GM19035 (cell line): ENCODE results near the gene ZSCAN29.
A peak's percentile ranks its signal among the peaks of the same experiment; 100 is the strongest.
"Not testable (repeated sequence)": the region's sequence is repeated elsewhere in the genome, so short reads cannot be mapped to it uniquely, and the experiment has no call there.

Experiments used
- ATAC-seq: cut with Tn5 transposase; IDR thresholded peaks from one replicate; pipeline ENCODE4 v1.9.1; 2021; ENCODE audit not compliant: unreplicated experiment

Gene ZSCAN29

GRCh38 chr15:43370975-43371974 is at the start of gene ZSCAN29, which contains the start of gene TUBGCP4:
Gene ZSCAN29, minus strand, starts transcription at chr15:43371043. Its CDS starts 1,130 bp downstream, at chr15:43369913.
Gene TUBGCP4, plus strand, starts transcription at chr15:43371101. Its CDS starts 254 bp downstream, at chr15:43371355.
- peak; percentile 82 for ATAC-seq

GRCh38 chr15:43420435-43420834 is 49.6 kb upstream of the ZSCAN29 start:
- no peak for ATAC-seq

- ATAC-seq, result no peak
Measured at GRCh38 chr15:43414196-43414595, 43.4 kb upstream of the ZSCAN29 start.

- ATAC-seq, result no peak
Measured at GRCh38 chr15:43412096-43412495, 41.3 kb upstream of the ZSCAN29 start.

- no peak for ATAC-seq
Measured at GRCh38 chr15:43410572-43411214, 39.9 kb upstream of the ZSCAN29 start.

GRCh38 chr15:43408789-43409188 is 37.9 kb upstream of the ZSCAN29 start:
- ATAC-seq, result no peak

GRCh38 chr15:43406808-43407207 is 36.0 kb upstream of the ZSCAN29 start:
- no peak for ATAC-seq

- no peak for ATAC-seq
Measured at GRCh38 chr15:43406189-43406588, 35.3 kb upstream of the ZSCAN29 start.

GRCh38 chr15:43404130-43404529 is 33.3 kb upstream of the ZSCAN29 start:
- no peak for ATAC-seq

GRCh38 chr15:43403616-43404015 is 32.8 kb upstream of the ZSCAN29 start:
- ATAC-seq, result no peak

- no peak for ATAC-seq
Measured at GRCh38 chr15:43402255-43402654, 31.4 kb upstream of the ZSCAN29 start.

GRCh38 chr15:43393592-43393991 is 22.7 kb upstream of the ZSCAN29 start:
- not testable (repeated sequence) for ATAC-seq

- no peak for ATAC-seq
Measured at GRCh38 chr15:43390723-43391122, 19.9 kb upstream of the ZSCAN29 start.

- no peak for ATAC-seq
Measured at GRCh38 chr15:43383070-43383469, 12.2 kb upstream of the ZSCAN29 start.

GRCh38 chr15:43382310-43382709 is 11.5 kb upstream of the ZSCAN29 start:
- ATAC-seq, result no peak

- no peak for ATAC-seq
Measured at GRCh38 chr15:43378601-43379000, 7.8 kb upstream of the ZSCAN29 start.

- ATAC-seq, result no peak
Measured at GRCh38 chr15:43376017-43376705, 5.3 kb upstream of the ZSCAN29 start.

GRCh38 chr15:43370310-43370974 is 401 bp downstream of the ZSCAN29 start:
- peak; percentile 38 for ATAC-seq

GRCh38 chr15:43361313-43361903 is 9.4 kb downstream of the ZSCAN29 start:
- no peak for ATAC-seq

GRCh38 chr15:43360821-43361220 is 10.0 kb downstream of the ZSCAN29 start:
- ATAC-seq, result no peak
